ENCODE measurements around the gene ME2. TPM values are rescaled to one million over a fixed set of nuclear protein-coding genes. Genes with fewer than 3 reads are reported as not detected.
"Not testable (repeated sequence)": the region's sequence is repeated elsewhere in the genome, so short reads cannot be mapped to it uniquely, and the experiment has no call there.

Gene ME2
- total RNA-seq, 2 experiments from 2014 or later, result 71.8 to 73.6 TPM

GRCh38 chr18:50938912-50939311, 60.0 kb downstream of the ME2 start:
- POLR2A ChIA-PET, result no interaction called here

GRCh38 chr18:50944245-50944932, 65.5 kb downstream of the ME2 start:
- DNase-seq, result no peak
- CTCF ChIA-PET, result no interaction called here
- H3K4me3 Mint-ChIP-seq, result no peak overlapping the region
- no peak overlapping the region for H3K27ac Mint-ChIP-seq
- H3K4me1 Mint-ChIP-seq, result no peaks in the 10 kb centered on the region
- H3K9me3 Mint-ChIP-seq, result no peaks in the 10 kb centered on the region
- POLR2A ChIA-PET, result interaction anchor here (0.8 kb wide), 1 partner anchor 66 kb away, joined by 3 read pairs; the partner anchor contains the start of gene ME2
- H3K27me3 Mint-ChIP-seq, result no peaks in the 10 kb centered on the region
- H3K36me3 Mint-ChIP-seq (ENCODE audit: low read depth), result peaks cover 42% of the 10 kb centered on the region

More at GRCh38 chr18:50938912-50939311, 60.0 kb downstream of the ME2 start:
- H3K27me3 Mint-ChIP-seq, result no peaks in the 10 kb centered on the region
- H3K9me3 Mint-ChIP-seq, result no peaks in the 10 kb centered on the region
- H3K4me3 Mint-ChIP-seq, result no peak overlapping the region
- peaks cover 34% of the 10 kb centered on the region for H3K36me3 Mint-ChIP-seq (ENCODE audit: low read depth)
- peaks cover 2% of the 10 kb centered on the region for H3K4me1 Mint-ChIP-seq
- CTCF ChIA-PET, result no interaction called here
- no peak overlapping the region for H3K27ac Mint-ChIP-seq
- no peak for DNase-seq

- H3K9me3 Mint-ChIP-seq, H3K27ac Mint-ChIP-seq, H3K4me1 Mint-ChIP-seq, H3K27me3 Mint-ChIP-seq, CTCF ChIA-PET, H3K4me3 Mint-ChIP-seq, POLR2A ChIA-PET, DNase-seq: not testable (repeated sequence)
- peaks cover 36% of the 10 kb centered on the region for H3K36me3 Mint-ChIP-seq (ENCODE audit: low read depth)
These were observed 67.0 kb downstream of the ME2 start for GRCh38 chr18:50945918-50946317.

- no peaks in the 10 kb centered on the region for H3K4me1 Mint-ChIP-seq
- DNase-seq, result no peak
- H3K4me3 Mint-ChIP-seq, result no peak overlapping the region
- peaks cover 38% of the 10 kb centered on the region for H3K36me3 Mint-ChIP-seq (ENCODE audit: low read depth)
- H3K27ac Mint-ChIP-seq, result no peak overlapping the region
- ChIA-PET CTCF (no interaction called here), POLR2A (interaction anchor here (1.1 kb wide), 1 partner anchor 127 kb away, joined by 3 read pairs; no protein-coding TSS in a partner anchor)
- no peaks in the 10 kb centered on the region for H3K27me3 Mint-ChIP-seq
- no peaks in the 10 kb centered on the region for H3K9me3 Mint-ChIP-seq
These were observed 69.0 kb downstream of the ME2 start for GRCh38 chr18:50947899-50948298.

GRCh38 chr18:50949185-50949584, 70.3 kb downstream of the ME2 start:
- Mint-ChIP-seq H3K4me1 (no peaks in the 10 kb centered on the region), H3K9me3 (no peaks in the 10 kb centered on the region), H3K27ac (no peak overlapping the region), H3K4me3 (no peak overlapping the region), H3K27me3 (no peaks in the 10 kb centered on the region), H3K36me3 (ENCODE audit: low read depth) (peaks cover 30% of the 10 kb centered on the region)
- DNase-seq, result no peak
- ChIA-PET POLR2A (no interaction called here), CTCF (no interaction called here)

- no peak for DNase-seq
- H3K4me3 Mint-ChIP-seq, result no peak overlapping the region
- ChIA-PET CTCF (interaction anchor here (1.4 kb wide), 1 partner anchor 101 kb away, joined by 3 read pairs; no protein-coding TSS in a partner anchor), POLR2A (interaction anchor here (1.0 kb wide), 1 partner anchor 17 kb away, joined by 3 read pairs; the partner anchor contains the start of gene ELAC1)
- peaks cover 20% of the 10 kb centered on the region for H3K36me3 Mint-ChIP-seq (ENCODE audit: low read depth)
- no peak overlapping the region for H3K27ac Mint-ChIP-seq
- no peaks in the 10 kb centered on the region for H3K4me1 Mint-ChIP-seq
- no peaks in the 10 kb centered on the region for H3K27me3 Mint-ChIP-seq
- no peaks in the 10 kb centered on the region for H3K9me3 Mint-ChIP-seq
These were observed 71.7 kb downstream of the ME2 start for GRCh38 chr18:50950626-50951025.

GRCh38 chr18:50953822-50954221, 74.9 kb downstream of the ME2 start:
- no peak for DNase-seq
- POLR2A ChIA-PET, result interaction anchor here (1.2 kb wide), 1 partner anchor 15 kb away, joined by 3 read pairs; no protein-coding TSS in a partner anchor
- CTCF ChIA-PET, result no interaction called here
- H3K36me3 Mint-ChIP-seq (ENCODE audit: low read depth), result peaks cover 2% of the 10 kb centered on the region
- peaks cover 2% of the 10 kb centered on the region for H3K27me3 Mint-ChIP-seq
- H3K9me3 Mint-ChIP-seq, result no peaks in the 10 kb centered on the region
- no peak overlapping the region for H3K27ac Mint-ChIP-seq
- no peaks in the 10 kb centered on the region for H3K4me1 Mint-ChIP-seq
- H3K4me3 Mint-ChIP-seq, result no peak overlapping the region

- ChIA-PET CTCF (no interaction called here), POLR2A (interaction anchor here (1.5 kb wide), 1 partner anchor 12 kb away, joined by 3 read pairs; no protein-coding TSS in a partner anchor)
- Mint-ChIP-seq H3K36me3 (ENCODE audit: low read depth) (peaks cover 2% of the 10 kb centered on the region), H3K4me1 (no peaks in the 10 kb centered on the region), H3K27me3 (peaks cover 5% of the 10 kb centered on the region), H3K4me3 (no peak overlapping the region), H3K9me3 (peaks cover 2% of the 10 kb centered on the region), H3K27ac (no peak overlapping the region)
- DNase-seq, result no peak
These were observed 76.3 kb downstream of the ME2 start for GRCh38 chr18:50955253-50955652.

- Mint-ChIP-seq H3K9me3 (peaks cover 7% of the 10 kb centered on the region), H3K27ac (no peak overlapping the region), H3K4me3 (no peak overlapping the region), H3K4me1 (no peaks in the 10 kb centered on the region), H3K36me3 (ENCODE audit: low read depth) (peaks cover 6% of the 10 kb centered on the region), H3K27me3 (peaks cover 7% of the 10 kb centered on the region)
- no peak for DNase-seq
- CTCF ChIA-PET, result no interaction called here
- POLR2A ChIA-PET, result interaction anchor here (1.5 kb wide), 1 partner anchor 11 kb away, joined by 3 read pairs; no protein-coding TSS in a partner anchor
These were observed 77.2 kb downstream of the ME2 start for GRCh38 chr18:50956116-50956515.

- Mint-ChIP-seq H3K27me3 (peaks cover 7% of the 10 kb centered on the region), H3K4me3 (no peak overlapping the region), H3K36me3 (ENCODE audit: low read depth) (peaks cover 10% of the 10 kb centered on the region), H3K4me1 (no peaks in the 10 kb centered on the region), H3K9me3 (peaks cover 26% of the 10 kb centered on the region), H3K27ac (no peak overlapping the region)
- DNase-seq, result no peak
- ChIA-PET CTCF (no interaction called here), POLR2A (no interaction called here)
These were observed 83.1 kb downstream of the ME2 start for GRCh38 chr18:50961974-50962373.

GRCh38 chr18:50967714-50968661, 89.1 kb downstream of the ME2 start, which contains the start of gene ELAC1:
Gene ELAC1 (plus strand): TSS chr18:50968040. CDS start chr18:50974405, 6,365 bp downstream.
- H3K36me3 Mint-ChIP-seq (ENCODE audit: low read depth), result peaks cover 11% of the 10 kb centered on the region
- peak within 1 kb of the TSS; percentile 97 for H3K4me3 Mint-ChIP-seq
- POLR2A ChIA-PET, result interaction anchor here (0.6 to 6.9 kb wide), 25 partner anchors 9 to 228 kb away, joined by 3 to 120 read pairs (median 4); partner anchors contain the start of genes ME2, MEX3C and SMAD4

GRCh38 chr18:50969448-50969847, 90.5 kb downstream of the ME2 start:
- ChIA-PET POLR2A (interaction anchor here (1.9 to 6.9 kb wide), 2 partner anchors 61 to 91 kb away, joined by 9 to 120 read pairs; partner anchors contain the start of genes ME2 and SMAD4), CTCF (no interaction called here)
- no peak for DNase-seq
- Mint-ChIP-seq H3K4me1 (peaks cover 32% of the 10 kb centered on the region), H3K9me3 (no peaks in the 10 kb centered on the region), H3K36me3 (ENCODE audit: low read depth) (peaks cover 5% of the 10 kb centered on the region), H3K4me3 (peak overlapping the region; percentile 97), H3K27me3 (no peaks in the 10 kb centered on the region), H3K27ac (no peak overlapping the region)

More at GRCh38 chr18:50967714-50968661, 89.1 kb downstream of the ME2 start, which contains the start of gene ELAC1:
- CTCF ChIA-PET, result interaction anchor here (0.6 to 1.7 kb wide), 6 partner anchors 10 to 349 kb away, joined by 3 to 5 read pairs (median 4); no protein-coding TSS in a partner anchor
- Mint-ChIP-seq H3K4me1 (peaks cover 28% of the 10 kb centered on the region), H3K27ac (peak within 1 kb of the TSS; percentile 80), H3K9me3 (peaks cover 11% of the 10 kb centered on the region), H3K27me3 (no peaks in the 10 kb centered on the region)
- peak; percentile 67 for DNase-seq

GRCh38 chr18:50970006-50970405, 91.1 kb downstream of the ME2 start:
- no peak for DNase-seq
- Mint-ChIP-seq H3K4me1 (peaks cover 32% of the 10 kb centered on the region), H3K27me3 (no peaks in the 10 kb centered on the region), H3K4me3 (no peak overlapping the region), H3K9me3 (peaks cover 2% of the 10 kb centered on the region), H3K36me3 (ENCODE audit: low read depth) (peaks cover 10% of the 10 kb centered on the region), H3K27ac (no peak overlapping the region)
- ChIA-PET POLR2A (interaction anchor here (1.9 to 6.9 kb wide), 2 partner anchors 60 to 91 kb away, joined by 9 to 120 read pairs; partner anchors contain the start of genes ME2 and SMAD4), CTCF (no interaction called here)

All from activated CD4-positive, alpha-beta memory T cell treated with anti-CD3 and anti-CD28 coated beads, Interleukin-2, amount 10 ng/mL, durations not matched to agents 7 days and 5 days (primary cell).